HG03060 (cell line): ENCODE results near the gene PTPN7.
"Not testable (repeated sequence)": the region's sequence is repeated elsewhere in the genome, so short reads cannot be mapped to it uniquely, and the experiment has no call there.

Experiments
- ATAC-seq: cut with Tn5 transposase; IDR thresholded peaks from one replicate; pipeline ENCODE4 v1.9.1; 2021; ENCODE audit warnings: low read depth, moderate number of reproducible peaks; ENCODE audit not compliant: unreplicated experiment

PTPN7 gene

DNA sequence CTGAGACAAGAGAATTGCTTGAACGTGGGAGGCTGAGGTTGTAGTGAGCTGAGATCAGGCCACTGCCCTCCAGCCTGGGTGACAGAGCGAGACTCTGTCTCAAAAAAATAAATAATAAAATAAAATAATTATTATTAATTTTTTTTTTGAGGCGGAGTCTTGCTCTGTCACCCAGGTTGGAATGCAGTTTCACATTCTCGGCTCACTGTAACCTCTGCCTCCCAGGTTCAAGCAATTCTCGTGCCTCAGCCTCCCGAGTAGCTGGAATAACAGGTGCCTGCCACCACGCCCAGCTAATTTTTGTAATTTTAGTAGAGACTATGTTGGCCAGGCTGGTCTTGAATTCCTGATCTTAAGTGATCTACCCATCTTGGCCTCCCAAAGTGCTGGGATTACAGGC, 48.8 kb downstream of the PTPN7 start:
- ATAC-seq = not testable (repeated sequence)

DNA sequence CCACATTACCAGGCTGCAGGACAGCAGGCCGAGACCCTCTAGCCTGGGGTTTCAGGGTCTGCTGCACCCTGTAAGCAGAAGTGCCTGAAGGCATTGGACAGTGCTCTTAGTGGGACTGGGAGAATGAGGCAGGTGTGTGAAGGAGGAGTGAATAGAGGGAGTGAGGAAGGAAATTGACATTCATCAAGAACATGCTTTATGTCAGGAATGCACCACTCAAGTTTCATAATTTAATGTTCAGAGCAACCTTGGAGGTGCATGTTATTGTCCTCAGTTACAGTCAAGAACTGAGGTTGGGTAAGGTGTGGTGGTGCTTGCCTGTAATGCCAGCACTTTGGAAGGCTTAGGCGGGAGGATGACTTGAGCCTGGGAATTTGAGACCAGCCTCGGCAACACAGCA, 49.4 kb downstream of the PTPN7 start:
- ATAC-seq = no peak

DNA sequence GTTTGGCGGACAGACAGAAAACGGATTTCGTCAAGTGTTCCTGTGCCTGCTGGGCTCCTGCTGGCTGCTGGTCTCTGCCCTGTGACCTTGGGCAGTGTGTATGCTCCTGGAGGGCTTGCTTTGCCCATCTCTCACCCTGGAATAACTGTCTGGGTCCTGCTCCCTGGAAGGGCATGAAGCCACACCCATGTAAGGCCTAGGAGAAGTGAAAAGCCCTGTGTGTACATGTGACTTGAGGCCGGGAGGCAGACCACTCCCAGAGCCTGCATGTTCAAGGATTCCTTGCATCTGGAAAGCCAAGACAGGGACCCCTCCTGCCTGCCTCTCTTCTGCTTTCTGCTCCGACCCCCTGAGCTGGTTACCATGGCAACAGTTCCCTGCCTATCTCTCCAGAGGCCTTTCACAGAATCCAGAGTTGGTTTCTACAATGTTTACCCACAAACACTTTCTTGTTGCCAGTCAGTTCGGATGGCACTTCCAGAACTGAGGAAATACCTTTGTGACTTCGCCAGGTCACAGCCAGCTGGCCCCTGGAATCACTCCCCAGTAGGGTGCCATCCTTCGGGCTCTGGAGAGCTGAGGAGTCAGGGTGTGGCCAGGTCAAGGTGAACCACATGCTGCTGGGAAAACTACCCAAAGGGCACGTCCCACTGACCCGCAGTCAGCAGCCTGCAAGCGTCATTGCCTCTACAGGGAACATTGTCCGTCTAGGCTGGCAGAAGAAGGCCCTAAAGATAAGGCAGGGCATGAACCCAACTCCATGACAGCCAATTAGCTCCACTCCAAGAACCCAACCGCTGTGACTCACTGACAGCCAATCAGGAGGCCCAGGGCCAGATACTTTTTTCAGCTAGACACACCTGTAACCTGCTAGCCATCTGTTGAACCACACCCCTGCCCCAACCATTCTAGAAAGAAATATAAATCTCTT, 52.3 kb downstream of the PTPN7 start:
- no peak for ATAC-seq

DNA sequence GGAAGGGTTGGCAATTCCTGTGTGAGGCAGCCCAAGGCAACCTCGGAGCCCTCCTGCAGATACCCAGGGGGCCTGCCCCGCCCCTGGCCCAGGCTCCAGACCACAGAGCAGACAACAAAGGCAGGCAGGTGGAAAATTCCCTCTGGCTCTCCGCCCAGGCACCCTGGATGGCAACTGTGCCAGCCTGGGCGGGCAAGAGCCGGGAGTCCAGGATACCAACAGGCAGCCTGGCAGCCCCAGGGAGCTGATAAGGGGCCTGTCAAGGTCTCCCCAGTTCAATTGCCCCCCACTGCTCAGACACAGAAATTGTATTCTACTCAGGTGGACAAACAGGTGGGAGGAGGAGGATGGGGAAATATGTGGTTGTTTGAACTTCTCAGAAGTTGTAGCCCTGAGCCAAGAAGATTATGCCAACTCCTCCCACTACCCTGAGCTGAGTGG, 53.1 kb downstream of the PTPN7 start:
- no peak for ATAC-seq

DNA sequence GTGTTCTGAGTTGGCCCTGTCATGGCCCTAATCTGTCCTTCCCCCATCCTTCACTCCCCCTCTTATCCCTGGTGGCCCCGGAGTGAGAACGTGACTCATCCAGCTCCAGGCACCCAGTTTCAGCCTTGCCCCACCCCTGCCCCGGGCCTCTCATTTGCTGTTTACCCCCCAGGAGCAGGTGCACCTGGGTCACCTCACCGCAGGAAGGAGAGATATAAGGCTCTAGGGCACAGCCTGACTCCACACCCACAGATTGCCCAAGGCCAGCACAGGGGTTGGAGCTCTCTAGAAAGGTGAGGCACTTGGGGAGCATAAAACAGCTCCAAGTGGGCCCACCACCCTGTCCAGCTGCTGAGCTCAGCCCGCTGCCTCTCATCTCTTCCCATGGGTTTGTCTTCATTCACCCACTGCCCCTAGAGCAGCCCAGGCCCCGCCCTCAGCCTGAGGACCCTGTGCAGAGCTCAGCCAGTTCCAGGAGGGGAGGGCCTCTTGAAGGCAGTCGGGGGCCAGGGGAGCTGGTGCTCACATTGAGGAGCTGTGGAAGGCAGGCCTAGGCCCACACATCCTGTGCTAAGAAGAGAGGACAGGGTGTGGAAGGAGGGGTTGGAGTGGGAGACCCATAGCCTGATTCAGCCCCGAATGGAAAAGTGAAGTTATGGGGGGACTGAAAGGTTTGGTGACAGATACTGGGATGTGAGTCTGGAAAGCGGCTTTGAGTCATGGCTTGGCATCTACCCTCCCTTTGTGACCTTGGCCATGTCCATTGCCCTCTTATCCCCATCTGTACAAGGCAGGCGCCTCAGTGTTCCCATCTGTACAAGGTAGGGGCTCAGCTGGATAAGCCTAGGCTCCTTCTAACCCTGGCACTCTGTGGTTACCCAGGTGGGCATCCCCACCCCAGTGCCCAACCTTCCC, 53.8 kb downstream of the PTPN7 start:
- ATAC-seq = no peak

DNA sequence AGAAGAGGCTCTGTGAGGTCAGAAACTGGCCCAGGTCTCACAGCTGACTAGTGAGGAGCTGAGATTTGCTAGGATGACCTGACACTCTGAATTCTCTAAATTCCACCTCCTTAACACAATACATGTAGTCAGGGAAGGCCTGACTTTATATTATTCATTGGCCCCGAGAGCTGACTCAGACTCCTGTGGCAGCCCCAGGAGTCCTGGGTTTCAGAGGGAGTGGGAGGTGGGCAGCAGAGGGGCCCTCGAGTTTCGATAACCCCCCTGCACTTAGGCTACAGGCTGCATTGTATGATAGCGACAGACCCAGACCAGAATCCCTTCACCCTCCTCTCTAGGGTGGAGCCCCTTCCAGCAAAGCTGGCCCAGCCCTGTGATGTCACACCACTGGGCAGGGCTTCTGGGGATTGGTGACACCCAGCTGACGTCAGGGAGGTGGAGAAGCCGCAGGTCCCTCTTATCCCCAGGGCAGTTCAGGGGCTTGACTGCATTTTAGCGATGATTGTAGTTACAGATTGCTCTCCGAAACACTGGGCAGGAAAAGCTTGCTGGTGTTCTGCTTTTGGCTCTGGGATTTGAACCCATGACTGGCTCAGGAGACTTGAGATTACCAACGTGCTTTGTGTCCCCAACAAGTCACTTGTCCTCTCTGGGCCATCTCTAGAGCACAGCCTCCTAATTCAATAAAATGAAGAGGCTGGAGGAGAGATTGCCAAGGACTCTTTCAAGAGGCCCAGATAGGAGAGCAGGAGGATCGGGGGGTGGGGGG, 54.6 kb downstream of the PTPN7 start:
- no peak for ATAC-seq

DNA sequence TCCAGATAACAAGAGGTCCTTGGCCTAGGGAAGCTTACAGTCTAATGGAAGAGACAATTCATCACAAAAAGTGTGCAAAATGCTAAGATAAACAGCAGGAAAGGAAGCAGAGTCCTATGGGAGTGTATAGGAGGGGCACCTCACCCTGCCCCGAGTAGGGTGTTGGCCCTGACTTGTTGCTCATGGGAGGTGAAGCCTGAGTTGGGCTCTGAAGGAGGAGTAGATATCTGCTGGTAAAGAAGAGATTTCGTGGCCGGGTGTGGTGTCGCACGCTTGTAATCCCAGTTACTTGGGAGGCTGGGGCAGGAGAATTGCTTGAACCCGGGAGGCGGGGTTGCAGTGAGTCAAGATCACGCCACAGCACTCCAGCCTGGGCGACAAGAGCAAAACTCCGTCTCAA, 56.3 kb downstream of the PTPN7 start:
- no peak for ATAC-seq

DNA sequence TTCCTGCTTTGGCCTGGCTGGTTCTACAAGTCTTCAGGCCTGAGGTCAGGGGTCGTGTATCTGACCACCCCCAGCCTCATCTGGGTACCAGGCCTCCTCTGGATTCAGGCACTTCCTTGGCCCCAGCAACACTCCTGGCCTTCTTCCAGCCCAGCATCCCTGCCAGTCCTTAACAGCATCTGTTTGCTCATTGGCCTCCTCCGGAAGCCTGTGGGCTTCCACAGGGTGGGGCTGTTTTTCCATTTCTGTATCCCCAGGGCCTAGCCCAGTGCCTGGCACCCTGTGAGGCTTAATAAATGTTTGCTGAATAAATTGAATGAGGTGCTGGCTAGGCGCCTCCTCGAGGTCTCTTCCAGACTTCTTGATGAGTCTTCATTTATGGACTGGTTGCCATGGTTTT, 59.2 kb downstream of the PTPN7 start:
- no peak for ATAC-seq
